ENCODE data around the gene TMSB15B. TPM values are rescaled to one million over a fixed set of nuclear protein-coding genes. Genes with fewer than 3 reads are reported as not detected.

TMSB15B gene
- total RNA-seq, 4 donors from 2014 or later, result 0.82 to 2.9 TPM; not detected in 2

Other genes with a start within 250 kb of the TMSB15B start
- 10 to 100 TPM in 1 of 4 donors, 1 to 10 TPM in 3; 3.8 to 13.7 (median 6.7) TPM for gene PLP1, start 185.8 kb upstream of the TMSB15B start, total RNA-seq
- gene RAB9B, start 130.4 kb upstream of the TMSB15B start, total RNA-seq, result 1 to 10 TPM in 3 of 4 donors, under 1 TPM in 1; 0.40 to 2.6 (median 1.7) TPM
- gene H2BW1, start 51.1 kb downstream of the TMSB15B start, total RNA-seq, result not detected
- not detected for gene H2BW2, start 77.3 kb downstream of the TMSB15B start, total RNA-seq
- 1 to 10 TPM in 1 of 4 donors, under 1 TPM in 1, not detected in 2; 0.55 to 2.2 TPM for gene TMSB15C, start 113.6 kb downstream of the TMSB15B start, total RNA-seq
- gene ZCCHC18, start 149.9 kb downstream of the TMSB15B start, total RNA-seq, result under 1 TPM in 1 of 4 donors, not detected in 3; 0.95 TPM
- gene SLC25A53, start 194.4 kb downstream of the TMSB15B start, total RNA-seq, result 10 to 100 TPM in 2 of 4 donors, not detected in 2; 17.1 to 23.3 TPM
- 10 to 100 TPM; 10.8 to 37.2 (median 25.4) TPM for gene FAM199X, start 203.8 kb downstream of the TMSB15B start, total RNA-seq

Measured in transverse colon (tissue), 4 donors.